Measurements from ENCODE around the gene ANO9.
A peak's percentile ranks its signal among the peaks of the same experiment; 100 is the strongest.
"Not testable (repeated sequence)": the region's sequence is repeated elsewhere in the genome, so short reads cannot be mapped to it uniquely, and the experiment has no call there.

The ANO9 gene

DNA sequence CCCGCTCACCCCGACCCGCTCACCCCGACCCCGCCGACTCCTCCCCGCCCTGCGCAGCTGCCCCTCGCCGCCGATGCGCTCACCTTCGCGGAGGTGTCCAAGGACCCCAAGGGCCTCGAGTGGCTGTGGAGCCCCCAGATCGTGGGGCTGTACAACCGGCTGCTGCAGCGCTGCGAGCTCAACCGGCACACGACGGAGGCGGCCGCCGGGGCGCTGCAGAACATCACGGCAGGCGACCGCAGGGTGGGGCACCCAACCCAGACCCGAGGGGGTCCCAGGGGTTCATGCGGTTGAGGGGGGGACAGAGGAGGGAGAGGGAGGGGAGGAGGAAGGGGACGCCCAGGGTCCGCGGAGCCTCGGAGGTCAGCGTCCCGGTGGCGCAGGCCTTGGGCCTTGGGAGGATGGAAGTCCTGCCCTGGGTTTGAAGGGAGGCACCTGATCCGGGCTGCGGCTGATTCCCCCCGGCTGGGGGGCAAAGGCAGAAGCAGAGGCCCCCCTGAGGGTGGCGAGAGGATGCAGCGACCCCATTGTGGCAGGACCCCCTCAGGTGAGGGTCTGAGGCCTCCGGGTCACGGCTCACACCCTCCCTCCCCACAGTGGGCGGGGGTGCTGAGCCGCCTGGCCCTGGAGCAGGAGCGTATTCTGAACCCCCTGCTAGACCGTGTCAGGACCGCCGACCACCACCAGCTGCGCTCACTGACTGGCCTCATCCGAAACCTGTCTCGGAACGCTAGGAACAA is 38.6 kb downstream of the ANO9 start:
- DNase-seq (ENCODE audit: low spot score), result no peak

DNA sequence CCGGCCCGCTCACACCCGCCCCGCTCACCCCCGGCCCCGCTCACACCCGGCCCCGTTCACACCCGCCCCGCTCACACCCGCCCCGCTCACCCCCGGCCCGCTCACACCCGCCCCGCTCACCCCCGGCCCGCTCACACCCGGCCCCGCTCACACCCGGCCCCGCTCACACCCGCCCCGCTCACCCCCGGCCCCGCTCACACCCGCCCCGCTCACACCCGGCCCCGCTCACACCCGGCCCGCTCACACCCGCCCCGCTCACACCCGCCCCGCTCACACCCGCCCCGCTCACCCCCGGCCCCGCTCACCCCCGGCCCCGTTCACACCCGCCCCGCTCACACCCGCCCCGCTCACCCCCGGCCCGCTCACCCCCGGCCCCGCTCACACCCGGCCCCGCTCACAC is 40.6 kb downstream of the ANO9 start:
- not testable (repeated sequence) for DNase-seq (ENCODE audit: low spot score)

DNA sequence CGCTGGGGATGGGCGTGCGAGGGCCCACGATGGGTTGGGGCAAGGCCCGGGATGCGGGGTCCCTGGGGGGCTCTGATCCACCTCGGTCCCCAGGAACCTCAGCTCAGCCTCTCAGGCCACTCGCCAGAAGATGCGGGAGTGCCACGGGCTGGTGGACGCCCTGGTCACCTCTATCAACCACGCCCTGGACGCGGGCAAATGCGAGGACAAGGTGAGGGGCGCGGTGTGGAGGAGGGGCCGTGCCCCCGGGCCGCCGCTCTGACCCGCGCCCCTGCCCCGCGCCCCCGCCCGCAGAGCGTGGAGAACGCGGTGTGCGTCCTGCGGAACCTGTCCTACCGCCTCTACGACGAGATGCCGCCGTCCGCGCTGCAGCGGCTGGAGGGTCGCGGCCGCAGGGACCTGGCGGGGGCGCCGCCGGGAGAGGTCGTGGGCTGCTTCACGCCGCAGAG is 41.5 kb downstream of the ANO9 start:
- DNase-seq (ENCODE audit: low spot score), result no peak

DNA sequence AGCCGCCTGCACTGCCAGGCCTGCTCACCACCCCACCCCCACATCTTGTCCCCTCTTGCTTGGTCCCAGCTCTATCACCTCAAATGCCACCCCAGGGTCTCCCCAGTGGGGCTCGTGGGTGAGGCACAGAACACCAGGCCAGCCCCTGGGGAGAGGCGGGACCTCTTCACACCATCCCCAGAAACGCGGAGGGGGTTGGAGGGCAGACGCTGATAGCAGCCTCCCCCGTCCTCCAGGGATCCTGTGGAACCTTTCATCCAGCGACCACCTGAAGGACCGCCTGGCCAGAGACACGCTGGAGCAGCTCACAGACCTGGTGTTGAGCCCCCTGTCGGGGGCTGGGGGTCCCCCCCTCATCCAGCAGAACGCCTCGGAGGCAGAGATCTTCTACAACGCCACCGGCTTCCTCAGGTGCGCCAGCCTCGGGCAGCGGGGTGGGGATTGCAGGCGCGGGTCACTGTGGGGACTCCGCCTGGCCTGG is 42.0 kb downstream of the ANO9 start:
- DNase-seq (ENCODE audit: low spot score), result no peak

GRCh38 chr11:398826-399225 is 43.0 kb downstream of the ANO9 start:
- DNase-seq (ENCODE audit: low spot score), result no peak

GRCh38 chr11:396948-397548 is 44.8 kb downstream of the ANO9 start:
- DNase-seq (ENCODE audit: low spot score), result peak; percentile 53

DNA sequence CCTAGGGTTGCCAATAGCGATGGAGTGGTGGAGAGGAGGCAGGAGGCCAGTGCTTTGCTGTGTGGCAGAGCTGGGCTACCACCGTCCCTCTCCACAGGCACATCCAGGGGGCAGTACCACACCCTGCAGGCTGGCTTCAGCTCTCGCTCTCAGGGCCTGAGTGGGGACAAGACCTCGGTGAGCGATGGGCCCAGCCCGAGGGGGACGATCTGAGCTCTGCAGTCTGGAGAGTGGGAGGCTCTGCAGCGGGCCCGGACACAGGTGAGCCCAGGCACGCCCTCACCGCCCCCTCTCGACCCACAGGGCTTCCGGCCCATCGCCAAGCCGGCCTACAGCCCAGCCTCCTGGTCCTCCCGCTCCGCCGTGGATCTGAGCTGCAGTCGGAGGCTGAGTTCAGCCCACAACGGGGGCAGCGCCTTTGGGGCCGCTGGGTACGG is 45.3 kb downstream of the ANO9 start:
- no peak for DNase-seq (ENCODE audit: low spot score)

DNA sequence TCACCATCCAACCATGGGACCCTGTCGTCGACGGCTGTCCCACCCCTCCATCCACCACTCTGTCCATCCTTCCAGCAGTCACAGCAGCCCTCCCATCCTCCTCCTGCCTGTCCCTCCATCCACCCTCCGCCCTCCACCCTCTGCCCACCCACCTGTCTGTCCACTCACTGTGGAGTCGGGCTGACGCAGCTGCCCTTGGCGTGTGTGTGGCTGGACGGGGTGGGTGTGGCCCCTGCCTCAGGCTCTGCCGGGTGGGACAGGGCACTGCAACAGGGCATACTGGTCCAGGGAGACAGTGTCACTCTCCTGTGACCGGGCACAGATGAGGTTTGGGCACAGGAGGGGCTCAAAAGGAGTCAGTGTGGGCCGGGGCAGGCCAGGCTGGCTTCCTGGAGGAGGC is 45.9 kb downstream of the ANO9 start:
- no peak for DNase-seq (ENCODE audit: low spot score)

DNA sequence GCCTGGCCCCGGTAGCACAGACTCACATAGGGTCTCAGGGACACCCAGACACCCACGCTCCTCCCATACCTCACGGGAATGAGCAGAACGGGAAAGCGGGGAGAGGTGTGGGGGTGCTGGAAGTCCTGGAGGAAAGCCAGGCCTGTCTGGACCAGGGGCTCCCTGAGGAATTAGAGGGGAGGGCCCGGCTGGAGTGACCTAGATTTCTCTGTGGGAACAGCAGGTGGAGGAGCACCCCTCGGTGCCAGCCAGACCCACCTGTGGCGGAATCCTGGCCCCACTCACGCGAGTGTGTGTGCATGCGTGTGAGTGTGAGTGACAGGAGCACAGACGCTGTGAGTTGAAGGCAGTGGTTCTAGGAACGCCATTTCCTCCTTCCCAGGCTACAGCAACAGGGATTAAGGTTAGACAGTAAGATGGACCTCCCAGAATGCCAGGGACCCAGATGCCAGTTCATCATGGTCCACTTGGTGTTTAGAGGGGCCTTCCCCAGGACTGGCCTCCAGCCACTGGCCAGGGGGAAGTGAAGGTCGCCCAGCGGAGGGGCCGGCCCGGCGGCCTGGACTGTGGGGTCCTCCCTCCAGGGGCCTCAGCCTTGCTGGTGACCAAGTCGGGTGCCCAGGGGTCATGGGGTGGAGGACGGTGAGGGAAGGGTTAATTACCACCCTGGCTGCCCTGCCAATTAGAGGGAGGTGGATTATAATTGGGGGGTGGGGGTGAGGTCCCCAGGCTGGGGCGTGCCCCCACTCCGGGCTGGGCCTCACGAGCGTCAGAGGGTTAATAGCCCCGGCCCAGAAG is 46.8 kb downstream of the ANO9 start:
- no peak for DNase-seq (ENCODE audit: low spot score)

DNA sequence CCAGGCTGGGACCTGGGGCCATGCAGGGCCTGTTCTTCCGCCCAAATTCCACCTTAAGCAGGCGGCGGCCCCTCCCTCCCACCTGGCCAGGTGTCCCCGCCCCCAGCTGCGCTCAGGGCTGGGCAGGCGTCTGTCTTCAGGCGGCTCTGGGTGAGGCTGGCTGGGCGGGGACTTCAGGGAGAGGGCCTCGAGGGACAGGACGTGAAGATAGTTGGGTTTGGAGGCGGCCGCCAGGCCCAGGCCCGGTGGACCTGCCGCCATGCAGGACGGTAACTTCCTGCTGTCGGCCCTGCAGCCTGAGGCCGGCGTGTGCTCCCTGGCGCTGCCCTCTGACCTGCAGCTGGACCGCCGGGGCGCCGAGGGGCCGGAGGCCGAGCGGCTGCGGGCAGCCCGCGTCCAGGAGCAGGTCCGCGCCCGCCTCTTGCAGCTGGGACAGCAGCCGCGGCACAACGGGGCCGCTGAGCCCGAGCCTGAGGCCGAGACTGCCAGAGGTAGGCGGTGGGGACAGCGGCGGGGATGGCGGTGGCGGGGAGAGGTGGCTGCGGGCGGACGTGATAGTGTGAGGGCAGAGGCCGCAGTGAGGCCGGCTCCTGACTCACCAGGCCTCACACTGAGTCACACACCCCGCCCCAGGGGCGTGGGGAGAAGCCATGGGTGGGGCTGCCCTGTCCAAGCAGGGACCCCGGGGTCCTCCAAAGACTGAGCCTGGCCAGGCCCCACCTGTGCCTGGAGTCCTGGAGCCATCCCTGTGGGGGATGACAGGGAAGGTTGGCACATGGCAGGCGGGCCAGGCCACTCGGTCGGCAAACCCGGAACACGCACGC is 47.6 kb downstream of the ANO9 start, which contains the start of gene PKP3:
TSS of gene PKP3 (plus strand) at position 176 of the 824 bp plus-strand sequence. CDS start at position 260, 84 bp downstream.
- no peak for DNase-seq (ENCODE audit: low spot score)

- DNase-seq (ENCODE audit: low spot score), result no peak
These were observed 48.4 kb downstream of the ANO9 start for GRCh38 chr11:393219-394033.

DNA sequence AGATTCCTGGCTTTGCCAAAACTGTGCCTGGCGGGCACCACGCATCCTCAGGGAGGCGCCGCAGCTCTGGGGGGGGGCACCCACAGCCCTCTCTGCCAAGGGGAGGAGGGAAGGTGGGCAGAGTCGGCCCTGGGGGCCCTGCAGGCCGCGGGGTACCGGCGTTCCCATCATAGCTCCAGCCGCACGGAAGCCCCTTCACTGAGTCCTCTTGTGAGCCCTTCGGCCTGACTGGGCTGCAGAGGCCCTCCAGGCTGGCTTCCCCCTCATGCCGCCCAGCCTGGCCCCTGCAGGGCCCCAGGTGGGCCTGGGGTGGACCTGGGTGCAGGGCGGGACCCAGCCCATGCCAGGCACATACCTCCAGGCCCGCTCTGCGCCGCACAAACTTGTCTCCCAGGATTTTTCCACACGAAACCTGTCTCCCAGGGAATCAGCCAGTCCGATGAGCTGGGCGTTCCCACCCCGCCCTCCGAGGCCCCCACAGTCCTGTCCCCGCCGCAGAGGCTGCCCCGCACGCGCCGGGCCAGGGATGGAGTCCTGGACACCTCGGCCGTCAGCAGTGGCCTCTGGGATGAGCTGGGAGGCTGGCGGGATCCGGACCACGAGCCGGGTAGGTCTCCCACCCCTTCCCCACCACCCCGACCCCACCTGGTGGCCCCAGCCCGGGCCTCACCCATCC is 49.6 kb downstream of the ANO9 start:
- no peak for DNase-seq (ENCODE audit: low spot score)

DNA sequence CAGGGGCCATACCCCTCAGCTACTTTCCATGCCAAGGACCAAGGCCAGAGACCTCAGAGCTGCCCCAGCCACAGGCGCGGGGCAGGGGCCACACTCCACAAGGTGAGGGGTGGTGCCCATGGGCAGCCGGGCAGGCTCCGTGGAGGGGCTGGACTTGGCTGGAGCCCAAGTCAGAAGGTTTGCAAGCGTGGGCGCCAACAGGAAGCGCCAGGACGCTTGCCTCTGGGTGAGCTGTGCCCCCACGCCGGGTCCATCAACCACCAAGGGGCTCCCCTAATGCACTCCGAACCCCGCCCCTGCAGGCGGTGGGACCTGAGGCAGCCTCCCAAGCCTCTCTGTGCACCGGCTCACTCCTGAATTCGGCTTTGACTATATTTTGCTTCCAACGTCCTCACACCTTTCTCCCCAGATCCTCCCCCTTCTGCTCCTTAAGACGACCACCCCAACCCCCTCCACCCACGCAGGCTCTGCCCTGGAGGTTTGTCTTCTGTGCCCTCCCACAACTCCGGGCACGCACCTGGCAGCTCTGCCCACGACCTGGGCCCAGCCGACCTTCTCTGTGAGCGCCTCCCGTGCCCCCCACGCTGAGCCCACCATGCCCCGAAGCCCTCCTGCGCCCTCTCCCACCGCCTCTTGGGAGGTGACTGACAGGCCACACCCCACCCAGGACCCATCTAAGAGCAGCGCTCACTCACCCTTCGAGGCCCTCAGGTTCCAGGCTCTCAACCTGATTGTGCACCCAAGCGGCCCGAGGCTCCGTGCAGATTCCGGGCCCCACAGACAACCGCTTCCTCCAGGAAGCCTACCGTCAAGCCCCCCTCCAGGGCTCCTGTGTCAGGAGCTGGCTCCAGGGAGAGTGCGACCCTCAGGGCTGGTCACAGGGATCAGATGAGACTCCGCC is 50.4 kb downstream of the ANO9 start:
- DNase-seq (ENCODE audit: low spot score), result no peak

GRCh38 chr11:390175-390574 is 51.6 kb downstream of the ANO9 start:
- no peak for DNase-seq (ENCODE audit: low spot score)

GRCh38 chr11:389369-389768 is 52.4 kb downstream of the ANO9 start:
- DNase-seq (ENCODE audit: low spot score), result not testable (repeated sequence)

- no peak for DNase-seq (ENCODE audit: low spot score)
These were observed 54.5 kb downstream of the ANO9 start for GRCh38 chr11:387193-387793.

DNA sequence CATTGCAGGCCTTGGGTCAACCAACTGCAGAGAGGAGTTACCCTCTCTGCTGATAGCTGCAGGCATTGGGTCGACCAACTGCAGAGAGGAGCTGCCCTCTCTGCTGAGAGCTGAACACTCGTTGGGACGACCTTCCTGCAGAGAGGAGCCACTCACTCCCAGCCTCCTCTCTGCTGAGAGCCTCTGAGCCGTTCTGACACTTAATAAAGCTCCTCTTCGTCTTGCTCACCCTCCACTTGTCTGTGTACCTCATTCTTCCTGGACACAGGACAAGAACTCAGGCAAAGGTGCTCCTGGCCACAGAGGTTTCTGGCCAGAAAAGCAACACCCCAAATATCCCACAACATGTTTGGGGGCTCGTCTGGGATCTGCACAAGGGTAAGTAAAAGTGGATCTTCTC is 55.3 kb downstream of the ANO9 start:
- no peak for DNase-seq (ENCODE audit: low spot score)

- DNase-seq (ENCODE audit: low spot score), result no peak
These were observed 56.0 kb downstream of the ANO9 start for GRCh38 chr11:385594-386351.
